Measurements from ENCODE around the gene DUSP12.
"Not testable (repeated sequence)": the region's sequence is repeated elsewhere in the genome, so short reads cannot be mapped to it uniquely, and the experiment has no call there.

The DUSP12 gene

DNA sequence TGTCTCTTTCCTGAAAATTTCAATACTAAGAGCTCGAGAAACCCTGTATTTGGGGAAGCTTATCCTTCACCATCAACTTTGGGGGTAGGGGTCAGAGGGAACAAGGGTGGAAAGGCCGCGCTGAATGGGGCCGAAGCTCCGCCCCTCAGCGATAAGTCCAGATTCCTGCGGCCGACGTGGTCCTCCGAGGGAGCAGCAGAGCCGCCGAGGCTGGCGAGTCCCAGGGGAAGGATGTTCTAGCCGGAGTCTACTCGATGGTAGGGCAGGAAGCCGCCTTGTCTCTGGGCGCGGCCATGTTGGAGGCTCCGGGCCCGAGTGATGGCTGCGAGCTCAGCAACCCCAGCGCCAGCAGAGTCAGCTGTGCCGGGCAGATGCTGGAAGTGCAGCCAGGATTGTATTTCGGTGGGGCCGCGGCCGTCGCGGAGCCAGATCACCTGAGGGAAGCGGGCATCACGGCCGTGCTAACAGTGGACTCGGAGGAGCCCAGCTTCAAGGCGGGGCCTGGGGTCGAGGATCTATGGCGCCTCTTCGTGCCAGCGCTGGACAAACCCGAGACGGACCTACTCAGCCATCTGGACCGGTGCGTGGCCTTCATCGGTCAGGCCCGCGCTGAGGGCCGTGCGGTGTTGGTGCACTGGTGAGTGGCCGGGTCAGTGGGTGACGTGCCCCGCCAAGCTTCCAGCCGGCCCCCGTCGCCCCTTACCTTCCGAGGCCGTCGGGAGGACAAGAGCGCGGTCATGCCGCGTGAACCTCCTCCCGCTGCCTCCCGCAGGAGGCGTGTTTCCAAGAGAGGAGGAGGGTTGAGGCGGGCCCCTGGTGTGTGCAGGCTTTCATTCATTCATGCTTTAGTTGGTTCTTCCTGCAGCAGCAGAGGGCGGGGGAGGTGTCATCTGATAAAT is at the start of gene DUSP12:
TSS of gene DUSP12 (plus strand) at position 278 of the 899 bp plus-strand sequence. CDS start at position 294, 16 bp downstream.
- peak; percentile 69 to 75 for DNase-seq (ENCODE audit: low read depth in 2 of 2)

DNA sequence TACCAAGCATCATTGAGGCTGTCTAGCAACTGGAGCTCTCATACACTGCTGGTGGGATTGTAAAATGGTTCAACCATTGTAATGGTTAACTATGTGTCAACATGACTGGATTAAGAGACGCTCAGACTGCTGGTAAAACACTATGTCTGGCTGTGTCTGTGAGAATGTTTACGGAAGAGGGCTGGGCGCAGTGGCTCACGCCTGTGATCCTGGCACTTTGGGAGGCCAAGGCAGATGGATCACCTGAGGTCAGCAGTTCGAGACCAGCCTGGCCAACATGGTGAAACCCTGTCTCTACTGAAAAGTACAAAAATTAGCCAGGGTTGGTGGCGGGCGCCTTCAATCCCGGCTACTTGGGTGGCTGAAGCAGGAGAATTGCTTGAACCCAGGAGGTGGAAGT is 47.3 kb upstream of the DUSP12 start:
- no peak for DNase-seq (ENCODE audit: low read depth in 2 of 2)

GRCh38 chr1:161705537-161705936 is 44.0 kb upstream of the DUSP12 start:
- no peak for DNase-seq (ENCODE audit: low read depth in 2 of 2)

- DNase-seq (ENCODE audit: low read depth in 2 of 2): no peak
Observed at GRCh38 chr1:161706113-161706481, 43.5 kb upstream of the DUSP12 start.

DNA sequence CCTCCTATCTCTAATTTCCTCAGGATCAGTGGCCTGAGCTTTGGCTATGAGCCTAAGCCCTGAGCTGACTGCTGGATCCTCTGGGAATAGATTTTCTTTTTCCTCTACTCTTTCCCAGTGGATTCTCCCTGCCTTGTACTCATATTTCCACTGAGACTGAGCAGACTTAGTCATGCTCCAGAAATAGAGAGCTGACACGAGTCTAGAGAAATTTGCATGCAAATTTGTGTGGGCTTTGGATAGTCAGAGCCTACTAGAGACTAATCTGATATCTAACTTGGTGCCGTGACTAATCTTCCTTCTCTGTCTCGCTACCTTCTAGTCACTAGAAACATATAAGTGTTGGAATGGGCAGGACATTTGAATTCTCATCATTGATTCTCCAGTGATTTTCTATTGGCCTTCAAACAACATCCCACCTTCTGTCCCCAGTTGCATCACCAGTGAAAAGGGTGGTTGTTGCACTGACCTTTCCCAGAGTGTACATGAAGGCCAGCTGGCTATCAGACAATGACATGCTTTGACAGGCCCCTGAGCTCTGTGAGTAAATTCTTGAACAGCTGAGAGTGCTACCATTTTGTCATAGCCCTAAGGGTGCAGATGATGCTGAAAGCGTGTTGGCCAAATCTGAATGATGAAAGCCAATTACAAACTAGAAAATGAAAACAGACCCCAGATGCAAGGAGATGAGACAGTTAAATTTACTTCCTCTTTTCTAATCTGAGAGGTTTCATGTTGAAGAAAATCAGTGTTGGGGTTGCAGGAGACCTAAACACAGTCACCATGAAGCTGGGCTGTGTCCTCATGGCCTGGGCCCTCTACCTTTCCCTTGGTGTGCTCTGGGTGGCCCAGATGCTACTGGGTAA is 42.9 kb upstream of the DUSP12 start, which contains the start of gene FCRLA:
TSS of gene FCRLA (plus strand) at position 748 of the 866 bp plus-strand sequence. CDS start at position 784, 36 bp downstream.
- no peak for DNase-seq (ENCODE audit: low read depth in 2 of 2)

GRCh38 chr1:161707503-161707902 is 42.1 kb upstream of the DUSP12 start:
- no peak for DNase-seq (ENCODE audit: low read depth in 2 of 2)

DNA sequence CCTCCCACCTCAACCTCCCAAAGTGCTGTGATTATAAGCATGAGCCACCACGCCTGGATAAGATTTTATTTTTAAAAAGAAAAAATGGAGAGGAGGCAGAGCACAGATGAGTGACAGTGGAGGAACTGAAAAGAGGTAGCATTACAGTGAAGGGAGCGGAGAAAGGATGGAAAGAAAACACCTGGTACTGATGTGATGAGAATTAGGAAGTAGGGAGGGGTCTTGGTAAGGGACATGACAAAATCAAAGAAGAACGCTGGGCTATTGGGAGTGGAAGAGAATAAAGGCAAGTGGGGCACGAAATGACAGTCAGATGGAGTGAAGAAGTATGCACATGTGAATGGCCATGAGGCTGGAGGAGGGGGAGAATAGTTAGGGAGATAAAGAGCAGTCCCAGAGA is 40.2 kb upstream of the DUSP12 start:
- DNase-seq (ENCODE audit: low read depth in 2 of 2): no peak

GRCh38 chr1:161710560-161710959 is 39.0 kb upstream of the DUSP12 start:
- DNase-seq (ENCODE audit: low read depth in 2 of 2): no peak

GRCh38 chr1:161718559-161719324 is 30.8 kb upstream of the DUSP12 start:
- DNase-seq (ENCODE audit: low read depth in 2 of 2): no peak

DNA sequence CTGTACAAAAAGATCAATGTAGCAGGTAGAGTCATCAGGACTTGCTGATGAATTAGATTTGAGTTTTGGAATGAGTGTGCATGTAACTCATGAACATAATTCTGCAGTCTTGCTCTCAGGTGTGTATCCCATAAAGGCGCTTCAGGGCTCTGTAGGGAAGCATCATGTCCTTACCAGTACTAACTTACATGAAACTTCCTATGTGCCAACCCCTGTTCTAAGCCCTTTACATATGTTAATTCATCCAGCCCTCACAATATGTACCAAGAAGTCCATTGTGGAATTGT is 30.3 kb upstream of the DUSP12 start:
- no peak for DNase-seq (ENCODE audit: low read depth in 2 of 2)

DNA sequence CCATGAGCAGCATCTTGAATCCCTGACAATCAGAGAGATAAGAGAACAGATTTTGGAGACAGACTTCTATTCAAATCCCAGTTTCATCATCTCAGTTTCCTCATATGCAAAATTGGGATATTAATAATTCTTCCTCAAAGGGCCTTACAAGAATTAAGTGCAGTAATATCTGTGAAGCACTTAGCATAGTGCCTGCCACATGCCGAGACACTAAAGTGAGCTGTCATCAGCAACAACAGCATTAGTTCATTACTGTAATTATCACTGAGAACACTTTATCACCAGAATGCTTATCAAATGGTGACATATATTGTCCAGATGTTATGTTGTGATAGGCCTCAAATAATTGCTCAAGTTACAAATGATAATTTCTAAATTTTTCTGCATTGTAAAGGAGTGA is 29.2 kb upstream of the DUSP12 start:
- no peak for DNase-seq (ENCODE audit: low read depth in 2 of 2)

- DNase-seq (ENCODE audit: low read depth in 2 of 2): no peak
Observed at GRCh38 chr1:161720956-161721737, 28.4 kb upstream of the DUSP12 start, which contains the start of gene FCRLB. TSS of gene FCRLB (plus strand) at chr1:161721544. CDS start at chr1:161722673, 1,129 bp downstream.

DNA sequence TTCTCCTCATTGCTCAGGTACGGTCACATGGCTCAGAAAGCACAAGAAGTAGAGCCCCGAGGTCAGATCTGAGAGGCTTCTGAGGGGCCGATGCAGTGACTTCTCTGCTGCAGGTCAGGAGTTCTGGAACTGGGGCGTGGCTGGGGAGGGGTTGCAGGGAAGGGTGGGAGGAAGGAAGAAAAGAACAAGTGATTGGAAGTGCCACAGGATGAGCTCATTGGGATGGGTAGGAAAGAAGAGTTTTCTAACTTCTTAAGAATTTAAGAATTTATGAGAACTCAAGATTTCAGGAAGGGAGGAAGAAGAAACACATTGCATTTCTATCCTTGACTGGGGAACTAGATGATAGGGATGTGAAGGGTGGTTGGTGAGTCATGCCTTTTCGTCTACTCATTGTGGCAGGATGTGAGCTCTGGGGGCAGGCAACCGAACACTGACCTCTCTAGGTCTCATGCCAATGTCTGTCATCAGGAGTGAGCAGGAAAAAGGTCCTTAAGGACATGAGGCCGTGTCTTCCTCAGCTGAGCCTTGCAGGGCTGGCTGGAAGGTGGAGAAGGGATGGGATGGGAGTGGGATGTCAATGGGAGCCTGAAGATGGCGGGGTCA is 27.7 kb upstream of the DUSP12 start:
- DNase-seq (ENCODE audit: low read depth in 2 of 2): no peak

GRCh38 chr1:161722406-161722805 is 27.2 kb upstream of the DUSP12 start:
- DNase-seq (ENCODE audit: low read depth in 2 of 2): no peak

DNA sequence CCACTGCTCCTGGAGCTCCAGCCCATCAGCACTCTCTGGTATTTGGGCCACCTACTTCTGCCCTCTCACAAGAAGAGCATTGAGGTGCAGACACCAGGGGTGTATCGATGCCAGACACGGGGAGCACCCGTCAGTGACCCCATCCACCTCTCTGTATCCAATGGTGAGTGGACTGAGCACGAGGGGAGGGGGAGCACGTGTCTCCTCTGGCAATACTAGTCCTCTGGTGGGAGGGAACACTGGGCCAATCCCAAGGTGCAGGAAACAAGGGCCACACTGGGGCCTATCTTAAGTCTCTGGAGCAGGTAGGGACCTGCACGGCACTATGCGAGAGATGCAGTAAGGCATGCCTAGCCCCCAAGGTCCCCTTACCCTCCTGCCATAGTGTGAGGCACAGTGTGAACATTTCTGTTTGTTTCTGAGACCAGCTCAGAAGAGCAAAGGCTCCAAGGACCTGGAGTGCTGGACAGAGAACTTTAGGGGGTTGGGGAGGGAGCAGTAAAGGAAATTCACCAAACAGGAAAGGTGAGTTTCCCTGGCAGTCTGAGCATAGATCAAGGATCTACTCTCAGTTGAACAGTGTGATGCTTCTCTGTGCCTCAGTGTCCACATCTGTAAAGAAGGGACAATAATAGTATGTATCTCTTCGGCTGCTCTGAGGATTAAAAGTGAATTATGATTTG is 26.0 kb upstream of the DUSP12 start:
- no peak for DNase-seq (ENCODE audit: low read depth in 2 of 2)

- not testable (repeated sequence) for DNase-seq (ENCODE audit: low read depth in 2 of 2)
Observed at GRCh38 chr1:161725258-161725907, 24.2 kb upstream of the DUSP12 start.

GRCh38 chr1:161725908-161726472 is 23.6 kb upstream of the DUSP12 start:
- no peak for DNase-seq (ENCODE audit: low read depth in 2 of 2)

GRCh38 chr1:161726473-161727255 is 22.9 kb upstream of the DUSP12 start:
- DNase-seq (ENCODE audit: low read depth in 2 of 2): peak in 1 of 2 donors; percentile 25
